ENCODE measurements around the gene CACHD1. TPM values are rescaled to one million over a fixed set of nuclear protein-coding genes. Genes with fewer than 3 reads are reported as not detected.

Gene CACHD1
- total RNA-seq, 2 donors from 2014 or later, result 5.3 to 6.7 TPM

DNA sequence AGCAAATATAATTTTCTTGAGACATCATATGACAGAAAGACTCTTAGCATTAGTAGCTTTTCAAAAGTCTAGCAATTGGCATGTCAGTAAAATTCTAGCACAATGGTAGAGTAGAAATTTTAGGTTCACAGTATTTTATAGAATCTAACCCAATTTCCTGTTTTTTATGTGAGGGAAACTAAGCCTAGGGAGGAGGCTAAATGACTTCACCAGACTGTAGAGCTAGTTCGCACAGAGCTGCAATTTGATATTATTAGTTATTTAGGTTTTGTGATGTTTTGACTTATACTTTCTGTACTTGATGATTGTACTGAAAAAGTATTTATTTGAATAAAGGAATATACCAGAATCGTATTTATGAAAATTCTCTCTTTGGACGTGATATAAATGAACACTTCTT, 68.5 kb downstream of the CACHD1 start:
- Histone ChIP-seq H3K4me1 (ENCODE audit: control insufficient read depth in 1 of 2, low read depth in 2 of 2) (peaks cover 8 to 34% of the 10 kb centered on the region in 2 donors), H3K4me3 (no peak overlapping the region), H3K27ac (no peak overlapping the region), H3K27me3 (replicated peaks; ENCODE audit: insufficient read depth) (no peaks in the 10 kb centered on the region), H3K9me3 (no peaks in the 10 kb centered on the region), H3K36me3 (no peaks in the 10 kb centered on the region)
- DNase-seq (ENCODE audit: low spot score) (no peak), ATAC-seq (ENCODE audit: insufficient number of reproducible peaks, low FRiP score, low read depth) (no peak)
- TF ChIP-seq, protein P1, sequence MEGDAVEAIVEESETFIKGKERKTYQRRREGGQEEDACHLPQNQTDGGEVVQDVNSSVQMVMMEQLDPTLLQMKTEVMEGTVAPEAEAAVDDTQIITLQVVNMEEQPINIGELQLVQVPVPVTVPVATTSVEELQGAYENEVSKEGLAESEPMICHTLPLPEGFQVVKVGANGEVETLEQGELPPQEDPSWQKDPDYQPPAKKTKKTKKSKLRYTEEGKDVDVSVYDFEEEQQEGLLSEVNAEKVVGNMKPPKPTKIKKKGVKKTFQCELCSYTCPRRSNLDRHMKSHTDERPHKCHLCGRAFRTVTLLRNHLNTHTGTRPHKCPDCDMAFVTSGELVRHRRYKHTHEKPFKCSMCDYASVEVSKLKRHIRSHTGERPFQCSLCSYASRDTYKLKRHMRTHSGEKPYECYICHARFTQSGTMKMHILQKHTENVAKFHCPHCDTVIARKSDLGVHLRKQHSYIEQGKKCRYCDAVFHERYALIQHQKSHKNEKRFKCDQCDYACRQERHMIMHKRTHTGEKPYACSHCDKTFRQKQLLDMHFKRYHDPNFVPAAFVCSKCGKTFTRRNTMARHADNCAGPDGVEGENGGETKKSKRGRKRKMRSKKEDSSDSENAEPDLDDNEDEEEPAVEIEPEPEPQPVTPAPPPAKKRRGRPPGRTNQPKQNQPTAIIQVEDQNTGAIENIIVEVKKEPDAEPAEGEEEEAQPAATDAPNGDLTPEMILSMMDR (IDR thresholded peaks at IDR 0.05), result no peak

- no peak for ATAC-seq (ENCODE audit: insufficient number of reproducible peaks, low FRiP score, low read depth)
- Histone ChIP-seq H3K27me3 (replicated peaks; ENCODE audit: insufficient read depth) (no peaks in the 10 kb centered on the region), H3K27ac (no peak overlapping the region), H3K36me3 (no peaks in the 10 kb centered on the region), H3K4me3 (no peak overlapping the region), H3K9me3 (no peaks in the 10 kb centered on the region), H3K4me1 (ENCODE audit: control insufficient read depth in 1 of 2, low read depth in 2 of 2) (peaks cover 8 to 34% of the 10 kb centered on the region in 2 donors)
- no peak for DNase-seq (ENCODE audit: low spot score)
- TF ChIP-seq, protein P1 (IDR thresholded peaks at IDR 0.05), result no peak
Observed at GRCh38 chr1:64539289-64539688, 69.4 kb downstream of the CACHD1 start.

DNA sequence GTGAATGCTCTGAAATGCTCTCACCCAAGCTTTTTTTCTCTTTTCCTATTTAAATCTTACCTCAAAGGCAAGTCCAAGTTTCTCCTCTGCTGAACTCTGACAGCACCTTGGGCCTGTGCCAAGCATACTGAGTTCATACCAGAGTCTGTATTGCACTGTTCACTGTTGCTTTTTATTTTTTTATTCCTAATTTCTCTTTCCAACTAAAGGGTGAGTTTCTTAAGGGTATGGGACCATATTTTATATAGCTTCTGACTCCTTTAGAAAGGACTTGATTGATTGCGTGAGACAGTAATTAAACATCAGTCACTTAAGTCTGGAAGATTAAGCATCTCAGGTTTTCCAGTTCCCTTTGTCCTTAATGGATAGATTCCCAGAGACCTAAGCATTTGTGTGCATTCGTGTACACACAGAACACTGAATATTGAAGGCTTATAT, 69.9 kb downstream of the CACHD1 start:
- Histone ChIP-seq H3K9me3 (no peaks in the 10 kb centered on the region), H3K27me3 (replicated peaks; ENCODE audit: insufficient read depth) (no peaks in the 10 kb centered on the region), H3K4me1 (ENCODE audit: control insufficient read depth in 1 of 2, low read depth in 2 of 2) (peaks cover 8 to 34% of the 10 kb centered on the region in 2 donors), H3K4me3 (peak overlapping the region; percentile 35), H3K36me3 (no peaks in the 10 kb centered on the region), H3K27ac (peak overlapping the region in 1 of 2 donors; percentile 17)
- TF ChIP-seq, protein P1 (IDR thresholded peaks at IDR 0.05), result no peak
- peak; percentile 45 for DNase-seq (ENCODE audit: low spot score)
- ATAC-seq (ENCODE audit: insufficient number of reproducible peaks, low FRiP score, low read depth), result no peak

GRCh38 chr1:64540265-64540791, 70.4 kb downstream of the CACHD1 start:
- Histone ChIP-seq H3K27ac (no peak overlapping the region), H3K9me3 (no peaks in the 10 kb centered on the region), H3K4me3 (peak overlapping the region; percentile 35), H3K36me3 (no peaks in the 10 kb centered on the region), H3K27me3 (replicated peaks; ENCODE audit: insufficient read depth) (no peaks in the 10 kb centered on the region), H3K4me1 (ENCODE audit: control insufficient read depth in 1 of 2, low read depth in 2 of 2) (peaks cover 8 to 34% of the 10 kb centered on the region in 2 donors)
- ATAC-seq (ENCODE audit: insufficient number of reproducible peaks, low FRiP score, low read depth), result no peak
- TF ChIP-seq, protein P1 (IDR thresholded peaks at IDR 0.05), result no peak
- DNase-seq (ENCODE audit: low spot score), result no peak

DNA sequence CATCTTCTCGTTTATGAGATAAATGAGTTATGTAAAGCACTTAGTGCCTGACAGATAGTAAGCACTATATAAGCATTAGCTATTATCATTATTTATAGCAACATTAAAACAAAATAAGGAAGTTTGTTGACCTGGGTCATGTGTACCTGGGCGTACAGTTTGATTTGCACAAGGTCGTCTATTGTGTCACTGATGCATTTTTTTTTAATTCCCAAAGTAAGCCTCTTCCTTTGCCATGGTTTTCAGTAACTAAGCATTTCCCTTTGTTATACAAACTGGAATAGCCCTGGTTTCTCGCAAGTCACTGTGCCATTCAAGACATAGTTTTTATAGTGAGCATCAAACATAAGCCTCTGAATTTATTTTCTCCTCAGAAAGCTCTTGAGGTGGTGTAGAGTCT, 72.2 kb downstream of the CACHD1 start:
- Histone ChIP-seq H3K36me3 (no peaks in the 10 kb centered on the region), H3K9me3 (no peaks in the 10 kb centered on the region), H3K4me3 (no peak overlapping the region), H3K27ac (no peak overlapping the region), H3K4me1 (ENCODE audit: control insufficient read depth in 1 of 2, low read depth in 2 of 2) (peaks cover 12 to 26% of the 10 kb centered on the region in 2 donors), H3K27me3 (replicated peaks; ENCODE audit: insufficient read depth) (no peaks in the 10 kb centered on the region)
- no peak for DNase-seq (ENCODE audit: low spot score)
- ATAC-seq (ENCODE audit: insufficient number of reproducible peaks, low FRiP score, low read depth), result no peak
- TF ChIP-seq, protein P1 (IDR thresholded peaks at IDR 0.05), result no peak
